ENCODE results near the gene ZFP92. TPM values are rescaled to one million over a fixed set of nuclear protein-coding genes. Genes with fewer than 3 reads are reported as not detected.

The ZFP92 gene
- total RNA-seq, 1 donor from 2014 or later = 1.5 TPM

DNA sequence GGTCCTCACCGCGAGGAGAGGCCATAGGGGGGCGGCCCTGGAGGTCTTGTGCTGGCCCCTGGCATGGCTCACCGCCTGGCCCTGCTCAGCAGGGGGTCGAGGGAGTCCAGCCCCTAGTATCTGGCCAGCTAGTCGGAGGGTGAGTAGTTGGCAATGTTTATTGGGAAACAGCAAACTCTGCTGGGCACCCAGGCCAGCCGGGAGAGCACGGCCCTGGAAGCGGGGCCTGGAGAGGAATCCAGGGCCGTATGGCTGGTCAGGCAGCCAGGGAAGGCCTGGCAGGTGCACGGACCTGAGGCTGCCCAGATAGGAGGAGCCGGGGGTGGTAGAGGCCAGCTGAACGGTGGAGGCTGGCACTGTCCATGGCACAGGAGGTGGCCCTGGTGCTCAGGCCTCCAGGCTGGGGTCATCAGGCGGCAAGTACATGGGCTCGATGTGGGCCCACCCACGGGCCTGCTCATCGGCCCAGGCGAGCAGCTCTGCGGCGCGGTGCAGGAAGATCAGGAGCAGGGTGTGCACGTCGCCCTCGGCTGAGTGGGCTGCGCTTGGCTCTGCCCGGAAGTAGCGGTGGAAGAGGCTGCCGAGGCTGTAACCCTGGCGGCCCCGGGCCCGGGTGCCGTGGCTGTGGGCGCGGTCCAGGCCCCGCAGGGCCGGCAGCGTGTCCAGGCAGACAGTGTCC, 33.2 kb downstream of the ZFP92 start:
- Mint-ChIP-seq H3K4me1 (ENCODE audit: low read depth) (no peaks in the 10 kb centered on the region), H3K9me3 (ENCODE audit: low read depth) (no peaks in the 10 kb centered on the region), H3K36me3 (ENCODE audit: low read depth) (no peaks in the 10 kb centered on the region), H3K27ac (ENCODE audit: unreplicated experiment) (no peak overlapping the region), H3K4me3 (ENCODE audit: unreplicated experiment) (no peak overlapping the region), H3K27me3 (ENCODE audit: low read depth) (peaks cover 5% of the 10 kb centered on the region)
- no peak for TF ChIP-seq CTCF (IDR thresholded peaks at IDR 0.05)
- DNase-seq (ENCODE audit: low spot score) = no peak

DNA sequence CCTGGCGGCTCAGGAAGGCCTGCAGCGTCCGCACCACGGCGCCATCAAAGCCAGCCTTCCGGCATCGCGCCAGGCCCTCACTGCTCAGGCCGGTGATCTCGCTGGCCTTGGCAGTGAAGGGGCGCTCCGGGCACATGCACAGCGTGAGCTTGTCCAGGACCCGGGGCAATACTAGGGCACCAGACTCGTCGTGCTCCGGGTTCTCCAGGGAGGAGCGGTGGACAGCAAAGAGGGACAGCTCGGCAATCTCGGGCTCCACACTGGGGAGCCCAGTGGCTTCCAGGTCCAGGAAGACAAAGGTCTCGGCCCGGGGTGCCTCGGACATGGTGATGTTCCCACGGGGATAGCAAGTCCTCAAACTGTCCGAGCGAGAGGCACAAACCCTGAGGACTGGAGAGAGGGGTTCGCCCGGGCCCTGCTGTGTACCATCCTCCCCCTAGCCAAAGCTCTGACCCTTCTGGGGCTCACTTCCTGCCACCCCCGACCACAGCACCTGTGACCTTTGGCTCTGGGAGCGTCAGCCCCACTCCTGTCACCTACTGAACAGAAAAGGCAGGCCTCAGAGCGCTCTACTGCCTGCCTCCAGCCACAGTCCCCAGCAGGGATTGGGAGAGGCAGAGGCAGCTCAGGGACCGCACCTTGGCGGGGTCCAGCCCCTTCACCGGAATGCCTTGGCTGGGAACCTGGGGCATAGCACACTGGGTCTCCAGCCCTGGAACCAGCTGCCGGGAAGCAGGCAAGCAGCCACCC, 34.0 kb downstream of the ZFP92 start:
- Mint-ChIP-seq H3K9me3 (ENCODE audit: low read depth) (no peaks in the 10 kb centered on the region), H3K36me3 (ENCODE audit: low read depth) (no peaks in the 10 kb centered on the region), H3K4me1 (ENCODE audit: low read depth) (no peaks in the 10 kb centered on the region), H3K27ac (ENCODE audit: unreplicated experiment) (no peak overlapping the region), H3K4me3 (ENCODE audit: unreplicated experiment) (no peak overlapping the region), H3K27me3 (ENCODE audit: low read depth) (peaks cover 2% of the 10 kb centered on the region)
- no peak for TF ChIP-seq CTCF (IDR thresholded peaks at IDR 0.05)
- DNase-seq (ENCODE audit: low spot score) = peak; percentile 93

DNA sequence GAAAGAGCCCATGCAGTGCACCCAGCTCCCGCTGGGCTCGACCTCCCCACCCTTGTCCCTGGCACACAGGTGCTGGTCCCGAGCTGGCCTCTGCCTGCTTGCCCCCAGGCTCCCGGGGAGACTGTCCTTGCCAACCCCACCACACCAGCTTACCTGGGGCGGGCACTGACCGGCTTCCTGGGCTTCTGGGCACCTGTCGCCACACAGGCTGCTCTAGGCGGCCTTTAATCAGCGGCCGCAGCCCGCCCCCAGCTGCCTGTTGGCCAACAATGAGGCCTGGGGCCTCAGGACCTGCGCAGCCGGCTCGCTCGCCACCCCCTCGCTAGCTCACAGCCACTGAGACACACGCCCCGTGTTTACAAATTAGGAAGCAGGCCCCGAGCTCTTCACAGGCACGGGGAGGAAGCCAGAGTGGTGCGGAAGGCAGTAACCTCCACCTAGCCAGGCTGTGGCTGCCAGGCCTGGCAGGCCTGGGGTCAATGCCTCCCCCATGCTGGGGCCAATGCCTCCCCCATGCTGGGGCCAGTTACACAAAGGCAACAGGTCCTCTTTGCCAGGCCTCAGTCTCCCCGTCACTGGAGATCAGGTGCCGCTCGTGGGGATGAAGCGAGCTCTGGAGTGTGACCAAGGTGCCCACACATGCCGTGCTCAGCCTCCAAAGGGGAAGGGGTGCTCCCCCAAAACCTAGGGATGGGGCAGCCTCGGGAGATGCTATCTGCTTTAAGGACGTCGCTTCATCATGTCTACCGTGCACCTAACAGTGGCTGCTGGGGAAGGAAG, 34.8 kb downstream of the ZFP92 start, which contains the start of gene TREX2:
Gene TREX2 (minus strand): TSS at position 201 of the 780 bp plus-strand sequence. CDS start 626 bp downstream, outside the sequence.
- Mint-ChIP-seq H3K27ac (ENCODE audit: unreplicated experiment) (no peak within 1 kb of the TSS), H3K9me3 (ENCODE audit: low read depth) (no peaks in the 10 kb centered on the region), H3K4me3 (ENCODE audit: unreplicated experiment) (no peak within 1 kb of the TSS), H3K27me3 (ENCODE audit: low read depth) (peaks cover 2% of the 10 kb centered on the region), H3K4me1 (ENCODE audit: low read depth) (no peaks in the 10 kb centered on the region), H3K36me3 (ENCODE audit: low read depth) (no peaks in the 10 kb centered on the region)
- peak; percentile 84 for DNase-seq (ENCODE audit: low spot score)
- no peak for TF ChIP-seq CTCF (IDR thresholded peaks at IDR 0.05)

DNA sequence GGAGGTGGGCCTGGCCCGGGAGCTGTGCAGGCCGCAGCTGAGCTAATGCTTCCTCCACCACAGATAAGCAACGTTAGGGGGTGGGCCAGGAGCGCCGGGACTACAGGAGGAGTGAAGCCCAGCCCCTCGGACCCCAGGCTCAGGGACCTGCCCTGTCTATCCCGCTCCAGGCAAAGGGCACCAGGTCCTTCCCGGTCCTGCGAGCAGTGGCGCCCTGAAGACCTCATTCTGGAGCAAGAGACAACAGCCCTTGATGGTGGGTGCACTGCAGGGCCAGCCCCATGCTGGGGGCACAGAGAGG, 35.3 kb downstream of the ZFP92 start:
- H3K9me3 Mint-ChIP-seq (ENCODE audit: low read depth) = no peaks in the 10 kb centered on the region
- no peak for TF ChIP-seq CTCF (IDR thresholded peaks at IDR 0.05)
- no peak overlapping the region for H3K27ac Mint-ChIP-seq (ENCODE audit: unreplicated experiment)
- no peaks in the 10 kb centered on the region for H3K4me1 Mint-ChIP-seq (ENCODE audit: low read depth)
- no peaks in the 10 kb centered on the region for H3K27me3 Mint-ChIP-seq (ENCODE audit: low read depth)
- no peak for DNase-seq (ENCODE audit: low spot score)
- no peak overlapping the region for H3K4me3 Mint-ChIP-seq (ENCODE audit: unreplicated experiment)
- no peaks in the 10 kb centered on the region for H3K36me3 Mint-ChIP-seq (ENCODE audit: low read depth)

DNA sequence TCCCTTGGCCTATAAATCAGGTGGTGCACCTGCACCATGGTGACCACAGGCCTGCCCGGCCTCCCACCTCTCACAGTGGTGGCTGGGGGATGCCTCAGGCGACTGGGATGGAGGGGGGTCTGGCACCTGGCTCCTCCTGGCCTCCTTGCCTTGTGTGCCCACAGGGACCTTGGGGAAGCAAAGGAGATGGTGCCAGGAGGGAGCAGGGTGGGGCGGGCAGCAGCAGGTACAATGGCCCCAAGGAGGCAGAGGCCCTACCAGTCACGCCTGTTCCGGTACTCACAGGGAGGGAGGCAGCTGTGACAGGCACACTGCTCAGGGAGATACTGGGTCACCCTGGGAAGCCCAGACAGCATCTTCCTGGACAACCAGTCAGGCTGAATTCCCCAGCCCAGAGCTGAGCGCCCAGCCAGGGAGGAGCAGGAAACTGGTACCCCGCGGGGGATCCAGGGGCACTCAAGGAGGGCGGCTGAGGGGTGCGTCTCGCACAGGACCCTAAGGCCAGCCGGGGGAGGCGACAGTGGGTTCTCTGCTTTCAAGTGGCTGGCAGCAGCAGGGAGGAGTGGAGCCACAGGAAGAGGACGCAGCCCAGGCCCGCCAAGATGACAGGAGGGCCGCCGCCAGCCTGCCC, 35.8 kb downstream of the ZFP92 start:
- no peak overlapping the region for H3K4me3 Mint-ChIP-seq (ENCODE audit: unreplicated experiment)
- H3K36me3 Mint-ChIP-seq (ENCODE audit: low read depth) = no peaks in the 10 kb centered on the region
- no peak overlapping the region for H3K27ac Mint-ChIP-seq (ENCODE audit: unreplicated experiment)
- no peaks in the 10 kb centered on the region for H3K27me3 Mint-ChIP-seq (ENCODE audit: low read depth)
- no peaks in the 10 kb centered on the region for H3K4me1 Mint-ChIP-seq (ENCODE audit: low read depth)
- no peaks in the 10 kb centered on the region for H3K9me3 Mint-ChIP-seq (ENCODE audit: low read depth)
- TF ChIP-seq CTCF (IDR thresholded peaks at IDR 0.05) = no peak
- peak; percentile 91 for DNase-seq (ENCODE audit: low spot score)

Measured in chondrocyte (in vitro differentiated cells).